Keratinocyte (primary cell): ENCODE results near the gene DDRGK1. TPM values are rescaled to one million over a fixed set of nuclear protein-coding genes. Genes with fewer than 3 reads are reported as not detected.

Experiments
- DNase-seq: peaks from one replicate; pipeline ENCODE4 v3.0.0-alpha.2; 2011; ENCODE audit warnings: low read depth, missing footprints, low spot score
- FAIRE-seq: peaks from 2 replicates; lab custom pipeline; 2011; peaks lifted over from hg19 to GRCh38; lab: Jason Lieb, UNC
- H2AFZ ChIP-seq: 2 replicates; pipeline ENCODE4 v1.6.0; 2012; ENCODE audit warnings: low read length, control low read depth, inconsistent platforms; ENCODE audit not compliant: control insufficient read depth
- H3K27ac ChIP-seq: 2 replicates; pipeline ENCODE4 v1.5.1; 2011; ENCODE audit warnings: low read length; ENCODE audit not compliant: control insufficient read depth, insufficient read depth
- H3K27me3 ChIP-seq: 3 replicates; pipeline ENCODE4 v1.6.0; 2011; ENCODE audit warnings: low read length; ENCODE audit not compliant: control insufficient read depth, insufficient read depth; ENCODE audit errors: extremely low read depth
- H3K36me3 ChIP-seq, 2 experiments: 2 replicates in 1 of 2; 3 replicates in 1 of 2; pipeline ENCODE4 v1.5.1; 2011; ENCODE audit warnings: low read length in 2 of 2, mild to moderate bottlenecking in 1 of 2; ENCODE audit not compliant: control insufficient read depth in 2 of 2, insufficient read depth in 2 of 2; ENCODE audit errors: extremely low read depth in 1 of 2
- H3K4me1 ChIP-seq: 3 replicates; pipeline ENCODE4 v1.5.1; 2011; ENCODE audit warnings: low read length; ENCODE audit not compliant: control insufficient read depth, insufficient read depth; ENCODE audit errors: extremely low read depth
- H3K4me2 ChIP-seq: 3 replicates; pipeline ENCODE4 v1.6.0; 2011; ENCODE audit warnings: low read depth, low read length; ENCODE audit not compliant: control insufficient read depth, insufficient read depth; ENCODE audit errors: extremely low read depth
- H3K4me3 ChIP-seq, 3 experiments: fragments of 200-600 bp in 1 of 3; sonication (generic) in 1 of 3; 2 replicates in 2 of 3; 3 replicates in 1 of 3; pipeline ENCODE4 v1.5.1; 2011 to 2016; ENCODE audit warnings: low read length in 3 of 3, mild to moderate bottlenecking in 3 of 3, control low read depth in 2 of 3, inconsistent platforms in 1 of 3, low read depth in 1 of 3, mixed read lengths in 1 of 3, mixed run types in 1 of 3, moderate library complexity in 1 of 3; ENCODE audit not compliant: control insufficient read depth in 2 of 3, insufficient read depth in 2 of 3; ENCODE audit errors: extremely low read depth in 1 of 3
- H3K79me2 ChIP-seq: 2 replicates; pipeline ENCODE4 v1.6.0; 2012; ENCODE audit warnings: low read length; ENCODE audit not compliant: control insufficient read depth, insufficient read depth
- H3K9ac ChIP-seq: 3 replicates; pipeline ENCODE4 v1.6.0; 2011; ENCODE audit warnings: low read length; ENCODE audit not compliant: control insufficient read depth, insufficient read depth; ENCODE audit errors: extremely low read depth
- H3K9me1 ChIP-seq: 3 replicates; pipeline ENCODE4 v1.6.0; 2011; ENCODE audit warnings: low read length; ENCODE audit not compliant: control insufficient read depth, insufficient read depth; ENCODE audit errors: extremely low read depth
- H3K9me3 ChIP-seq: 2 replicates; pipeline ENCODE4 v1.5.1; 2012; ENCODE audit warnings: low read depth, low read length; ENCODE audit not compliant: control insufficient read depth
- H4K20me1 ChIP-seq: 3 replicates; pipeline ENCODE4 v1.6.0; 2011; ENCODE audit warnings: low read length; ENCODE audit not compliant: control insufficient read depth, insufficient read depth; ENCODE audit errors: extremely low read depth
- CTCF ChIP-seq, 3 experiments: IDR thresholded peaks in 1 of 3; conservative IDR thresholded peaks in 1 of 3; optimal IDR thresholded peaks in 1 of 3; 2 replicates in 2 of 3; 3 replicates in 1 of 3; pipeline versions ENCODE3 to v1.5.1; 2011; ENCODE audit warnings: low read length in 3 of 3, mild to moderate bottlenecking in 3 of 3, moderate library complexity in 2 of 3, control low read depth in 1 of 3, inconsistent platforms in 1 of 3; ENCODE audit not compliant: insufficient read depth in 2 of 3; ENCODE audit errors: extremely low read depth in 1 of 3
- EZH2 ChIP-seq: IDR thresholded peaks from one replicate; pipeline ENCODE4 v1.6.1; 2012; ENCODE audit warnings: inconsistent platforms, mild to moderate bottlenecking, low read length, moderate library complexity
- dilution Hi-C: fragments of 300-500 bp; cut with MboI; formaldehyde crosslinking; loops from one replicate; pipeline ENCODE4 v1.7.0; 2020; ENCODE audit warnings: low sequenced_read_pairs; ENCODE audit not compliant: extremely low pct_ligation_motif_present
- polyA plus RNA-seq, 5 experiments: library from polyadenylated mRNA; depleted of rRNA in 3 of 5; stranded (reverse) in 3 of 5; stranded (forward) in 1 of 5; unstranded in 1 of 5; fragments of >200 nt; gene quantifications; 1 replicate in 1 of 5; 2 replicates in 3 of 5; 3 replicates in 1 of 5; pipeline versions ENCODE4 v1.2.1 to v1.2.3, GENCODE V29; 2011 to 2012; ENCODE audit warnings: missing spikeins in 2 of 5, low read depth in 1 of 5, low replicate concordance in 1 of 5

DDRGK1 gene
- polyA plus RNA-seq, 1 donor (not counting 4 experiments of a cell fraction or from before 2014, with no cell fraction given) = 32.2 TPM

- peak overlapping the region; percentile 87 for H3K4me2 ChIP-seq
- H3K79me2 ChIP-seq = no peaks in the 10 kb centered on the region
- H3K9ac ChIP-seq = peak overlapping the region; percentile 77
- H4K20me1 ChIP-seq = peaks cover 8% of the 10 kb centered on the region
- H2AFZ ChIP-seq = peak overlapping the region; percentile 4
- peak overlapping the region; percentile 66 to 87 (median 86) for H3K4me3 ChIP-seq
- H3K36me3 ChIP-seq = peaks cover 2 to 4% of the 10 kb centered on the region in 2 experiments
- peaks cover 2% of the 10 kb centered on the region for H3K9me1 ChIP-seq
- no peak overlapping the region for H3K27ac ChIP-seq
- H3K27me3 ChIP-seq = no peaks in the 10 kb centered on the region
- TF ChIP-seq CTCF (optimal IDR thresholded peaks at IDR 0.05 in 1 of 3, IDR thresholded peaks at IDR 0.05 in 1 of 3, conservative IDR thresholded peaks at IDR 0.05 in 1 of 3; ENCODE audit: extremely low read depth in 1 of 3, insufficient read depth in 2 of 3, low read length in 3 of 3) = no peak
- no peak for TF ChIP-seq EZH2
- H3K9me3 ChIP-seq = no peaks in the 10 kb centered on the region
- no peak for FAIRE-seq
- H3K4me1 ChIP-seq = peaks cover 25% of the 10 kb centered on the region
- no peak for DNase-seq
- dilution Hi-C loops = no loop called here
Measured at GRCh38 chr20:3237958-3238615, 33.6 kb upstream of the DDRGK1 start.

- Histone ChIP-seq H3K4me2 (peak overlapping the region; percentile 87), H3K4me1 (peaks cover 25% of the 10 kb centered on the region), H3K36me3 (peaks cover 2 to 5% of the 10 kb centered on the region in 2 experiments), H4K20me1 (peaks cover 8% of the 10 kb centered on the region), H3K27me3 (no peaks in the 10 kb centered on the region), H3K79me2 (no peaks in the 10 kb centered on the region), H3K9me3 (no peaks in the 10 kb centered on the region), H3K9ac (no peak overlapping the region), H3K4me3 (peak overlapping the region in 1 of 3 experiments; percentile 66), H2AFZ (no peak overlapping the region), H3K9me1 (peaks cover 2% of the 10 kb centered on the region), H3K27ac (no peak overlapping the region)
- TF ChIP-seq EZH2 = no peak
- no peak for TF ChIP-seq CTCF (optimal IDR thresholded peaks at IDR 0.05 in 1 of 3, IDR thresholded peaks at IDR 0.05 in 1 of 3, conservative IDR thresholded peaks at IDR 0.05 in 1 of 3; ENCODE audit: extremely low read depth in 1 of 3, insufficient read depth in 2 of 3, low read length in 3 of 3)
- DNase-seq = no peak
- dilution Hi-C loops = no loop called here
- no peak for FAIRE-seq
Measured at GRCh38 chr20:3237011-3237957, 32.8 kb upstream of the DDRGK1 start.
